Measurements from ENCODE around the gene COQ4.

COQ4 gene

GRCh38 chr9:128372784-128373183, 50.1 kb downstream of the COQ4 start:
- Histone ChIP-seq H2BK120ac (ENCODE audit: low read depth, low read length) (no peak overlapping the region), H2BK5ac (ENCODE audit: low read length) (no peak overlapping the region), H3K27me3 (ENCODE audit: control insufficient read depth in 3 of 3, insufficient read depth in 3 of 3, low read depth in 1 of 3, low read length in 3 of 3) (peaks cover 0 to 20% (median 0%) of the 10 kb centered on the region in 3 experiments), H4K8ac (ENCODE audit: low read depth, low read length) (no peak overlapping the region), H3K4ac (ENCODE audit: low read length) (no peak overlapping the region), H3K9me3 (replicated peaks in 1 of 2; ENCODE audit: control insufficient read depth in 2 of 2, insufficient read depth in 1 of 2, low read depth in 1 of 2, low read length in 2 of 2) (no peaks in the 10 kb centered on the region), H2BK12ac (ENCODE audit: low read length) (no peak overlapping the region), H3K4me1 (ENCODE audit: control insufficient read depth in 2 of 2, insufficient read depth in 1 of 2, low read depth in 1 of 2, low read length in 2 of 2) (peaks cover 4 to 14% of the 10 kb centered on the region in 2 donors), H3K27ac (replicated peaks; ENCODE audit: low read length) (no peak overlapping the region), H3K18ac (ENCODE audit: low read length) (no peak overlapping the region), H2AFZ (ENCODE audit: low read length) (no peak overlapping the region), H3K14ac (ENCODE audit: low read length) (no peak overlapping the region), H2BK15ac (ENCODE audit: low read length) (no peak overlapping the region), H3K4me2 (ENCODE audit: insufficient read depth, low read length, poor library complexity, severe bottlenecking) (no peak overlapping the region), H3K79me1 (ENCODE audit: low read depth, low read length) (peaks cover 6% of the 10 kb centered on the region), H3K9ac (ENCODE audit: low read depth, low read length, poor library complexity) (no peak overlapping the region), H3K4me3 (ENCODE audit: low read length in 2 of 2) (peak overlapping the region in 1 of 2 donors; percentile 95), H2AK5ac (ENCODE audit: low read depth, low read length) (no peak overlapping the region), H3K23ac (ENCODE audit: low read depth, low read length, poor library complexity) (no peak overlapping the region), H3K36me3 (replicated peaks in 1 of 2; ENCODE audit: control insufficient read depth in 2 of 2, insufficient read depth in 2 of 2, low read length in 2 of 2) (peaks cover 2 to 40% of the 10 kb centered on the region in 2 donors), H4K91ac (ENCODE audit: low read depth, low read length, poor library complexity) (no peak overlapping the region)
- no CpG with 5 or more reads among the region's 1 CpG for WGBS, 2 donors (ENCODE audit: extremely low coverage in 2 of 2, insufficient read length in 2 of 2, insufficient replicate concordance in 1 of 2)
- DNase-seq (ENCODE audit: low spot score): no peak

DNA sequence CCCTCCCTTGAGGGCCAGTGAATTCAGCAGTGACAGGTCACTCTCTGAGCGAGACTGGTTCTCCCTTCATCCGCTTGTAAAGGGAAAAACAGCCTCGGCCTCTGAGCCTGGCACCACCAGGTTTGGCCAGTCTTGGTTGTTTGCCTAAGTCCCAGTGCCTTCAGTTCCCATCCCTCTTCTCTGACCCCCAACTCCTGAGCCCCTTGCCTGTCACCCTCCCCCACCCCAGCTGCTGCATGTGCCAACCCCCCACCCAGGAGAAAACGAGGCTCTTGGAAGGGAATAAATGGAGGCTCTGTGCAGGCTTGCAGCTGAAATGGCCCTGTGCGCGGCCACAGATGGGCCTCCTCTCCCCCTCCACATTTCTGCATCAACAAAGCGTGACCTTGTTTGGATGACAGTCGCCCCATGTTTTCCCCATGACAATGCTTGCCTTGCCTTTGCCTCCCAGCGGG, 51.6 kb downstream of the COQ4 start:
- H3K23ac ChIP-seq (ENCODE audit: low read depth, low read length, poor library complexity): no peak overlapping the region
- H2BK120ac ChIP-seq (ENCODE audit: low read depth, low read length): no peak overlapping the region
- H3K18ac ChIP-seq (ENCODE audit: low read length): no peak overlapping the region
- H3K9ac ChIP-seq (ENCODE audit: low read depth, low read length, poor library complexity): no peak overlapping the region
- peaks cover 4 to 14% of the 10 kb centered on the region in 2 donors for H3K4me1 ChIP-seq (ENCODE audit: control insufficient read depth in 2 of 2, insufficient read depth in 1 of 2, low read depth in 1 of 2, low read length in 2 of 2)
- peaks cover 0 to 11% (median 0%) of the 10 kb centered on the region in 3 experiments for H3K27me3 ChIP-seq (ENCODE audit: control insufficient read depth in 3 of 3, insufficient read depth in 3 of 3, low read depth in 1 of 3, low read length in 3 of 3)
- no peak overlapping the region for H2BK5ac ChIP-seq (ENCODE audit: low read length)
- peaks cover 6% of the 10 kb centered on the region for H3K79me1 ChIP-seq (ENCODE audit: low read depth, low read length)
- no CpG with 5 or more reads among the region's 9 CpGs for WGBS, 2 donors (ENCODE audit: extremely low coverage in 2 of 2, insufficient read length in 2 of 2, insufficient replicate concordance in 1 of 2)
- no peak for DNase-seq (ENCODE audit: low spot score)
- no peak overlapping the region for H3K4me2 ChIP-seq (ENCODE audit: insufficient read depth, low read length, poor library complexity, severe bottlenecking)
- H4K91ac ChIP-seq (ENCODE audit: low read depth, low read length, poor library complexity): no peak overlapping the region
- H2BK15ac ChIP-seq (ENCODE audit: low read length): no peak overlapping the region
- H2BK12ac ChIP-seq (ENCODE audit: low read length): no peak overlapping the region
- H3K4ac ChIP-seq (ENCODE audit: low read length): no peak overlapping the region
- no peak overlapping the region for H3K14ac ChIP-seq (ENCODE audit: low read length)
- H3K4me3 ChIP-seq (ENCODE audit: low read length in 2 of 2): peak overlapping the region in 1 of 2 donors; percentile 30
- peaks cover 5 to 51% of the 10 kb centered on the region in 2 donors for H3K36me3 ChIP-seq (replicated peaks in 1 of 2; ENCODE audit: control insufficient read depth in 2 of 2, insufficient read depth in 2 of 2, low read length in 2 of 2)
- H3K9me3 ChIP-seq (replicated peaks in 1 of 2; ENCODE audit: control insufficient read depth in 2 of 2, insufficient read depth in 1 of 2, low read depth in 1 of 2, low read length in 2 of 2): no peaks in the 10 kb centered on the region
- H2AK5ac ChIP-seq (ENCODE audit: low read depth, low read length): no peak overlapping the region
- no peak overlapping the region for H4K8ac ChIP-seq (ENCODE audit: low read depth, low read length)
- no peak overlapping the region for H2AFZ ChIP-seq (ENCODE audit: low read length)
- H3K27ac ChIP-seq (replicated peaks; ENCODE audit: low read length): no peak overlapping the region

- Histone ChIP-seq H2AFZ (ENCODE audit: low read length) (no peak overlapping the region), H2BK15ac (ENCODE audit: low read length) (no peak overlapping the region), H2AK5ac (ENCODE audit: low read depth, low read length) (no peak overlapping the region), H3K27ac (replicated peaks; ENCODE audit: low read length) (no peak overlapping the region), H2BK12ac (ENCODE audit: low read length) (no peak overlapping the region), H3K4me1 (ENCODE audit: control insufficient read depth in 2 of 2, insufficient read depth in 1 of 2, low read depth in 1 of 2, low read length in 2 of 2) (peaks cover 4 to 9% of the 10 kb centered on the region in 2 donors), H2BK5ac (ENCODE audit: low read length) (no peak overlapping the region), H4K91ac (ENCODE audit: low read depth, low read length, poor library complexity) (no peak overlapping the region), H2BK120ac (ENCODE audit: low read depth, low read length) (no peak overlapping the region), H3K4me2 (ENCODE audit: insufficient read depth, low read length, poor library complexity, severe bottlenecking) (no peak overlapping the region), H3K4ac (ENCODE audit: low read length) (no peak overlapping the region), H3K9me3 (replicated peaks in 1 of 2; ENCODE audit: control insufficient read depth in 2 of 2, insufficient read depth in 1 of 2, low read depth in 1 of 2, low read length in 2 of 2) (no peaks in the 10 kb centered on the region), H3K79me1 (ENCODE audit: low read depth, low read length) (peaks cover 6% of the 10 kb centered on the region), H3K36me3 (replicated peaks in 1 of 2; ENCODE audit: control insufficient read depth in 2 of 2, insufficient read depth in 2 of 2, low read length in 2 of 2) (peaks cover 5 to 57% of the 10 kb centered on the region in 2 donors), H3K23ac (ENCODE audit: low read depth, low read length, poor library complexity) (no peak overlapping the region), H3K27me3 (ENCODE audit: control insufficient read depth in 3 of 3, insufficient read depth in 3 of 3, low read depth in 1 of 3, low read length in 3 of 3) (peaks cover 0 to 8% (median 0%) of the 10 kb centered on the region in 3 experiments), H4K8ac (ENCODE audit: low read depth, low read length) (no peak overlapping the region), H3K14ac (ENCODE audit: low read length) (no peak overlapping the region), H3K9ac (ENCODE audit: low read depth, low read length, poor library complexity) (no peak overlapping the region), H3K4me3 (ENCODE audit: low read length in 2 of 2) (no peak overlapping the region), H3K18ac (ENCODE audit: low read length) (no peak overlapping the region)
- WGBS, 2 donors (ENCODE audit: extremely low coverage in 2 of 2, insufficient read length in 2 of 2, insufficient replicate concordance in 1 of 2): no CpG with 5 or more reads among the region's 5 CpGs
- no peak for DNase-seq (ENCODE audit: low spot score)
Measured at GRCh38 chr9:128375865-128376264, 53.2 kb downstream of the COQ4 start.

DNA sequence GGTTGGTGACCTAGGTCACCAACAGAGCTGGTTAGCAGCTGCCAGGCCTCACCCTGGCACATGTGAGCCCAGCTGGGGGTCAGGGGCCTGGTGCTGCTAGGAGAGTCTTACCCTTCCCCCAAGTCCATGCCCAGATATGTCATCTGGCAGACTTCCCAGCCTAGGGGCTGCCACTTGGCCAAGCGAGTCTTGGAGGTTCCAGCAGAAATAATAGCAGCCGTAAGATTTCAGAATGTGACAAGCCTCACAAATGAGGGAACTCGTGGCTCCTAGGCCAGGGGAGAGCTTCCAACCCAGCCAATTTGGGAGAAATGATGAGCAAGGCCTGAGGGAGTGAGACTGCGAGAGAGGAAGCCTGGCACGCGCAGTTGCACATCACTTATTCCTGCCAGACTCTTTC, 59.6 kb downstream of the COQ4 start:
- peak overlapping the region; percentile 50 for H3K9ac ChIP-seq (ENCODE audit: low read depth, low read length, poor library complexity)
- no peak overlapping the region for H2AK5ac ChIP-seq (ENCODE audit: low read depth, low read length)
- no peak overlapping the region for H2BK12ac ChIP-seq (ENCODE audit: low read length)
- WGBS, 2 donors (ENCODE audit: extremely low coverage in 2 of 2, insufficient read length in 2 of 2, insufficient replicate concordance in 1 of 2): no CpG with 5 or more reads among the region's 6 CpGs
- no peak overlapping the region for H2BK15ac ChIP-seq (ENCODE audit: low read length)
- H3K4ac ChIP-seq (ENCODE audit: low read length): no peak overlapping the region
- H3K79me1 ChIP-seq (ENCODE audit: low read depth, low read length): peaks cover 4% of the 10 kb centered on the region
- H4K91ac ChIP-seq (ENCODE audit: low read depth, low read length, poor library complexity): no peak overlapping the region
- no peak for DNase-seq (ENCODE audit: low spot score)
- no peak overlapping the region for H2BK120ac ChIP-seq (ENCODE audit: low read depth, low read length)
- H4K8ac ChIP-seq (ENCODE audit: low read depth, low read length): no peak overlapping the region
- no peaks in the 10 kb centered on the region for H3K9me3 ChIP-seq (replicated peaks in 1 of 2; ENCODE audit: control insufficient read depth in 2 of 2, insufficient read depth in 1 of 2, low read depth in 1 of 2, low read length in 2 of 2)
- H3K36me3 ChIP-seq (replicated peaks in 1 of 2; ENCODE audit: control insufficient read depth in 2 of 2, insufficient read depth in 2 of 2, low read length in 2 of 2): peaks cover 2 to 51% of the 10 kb centered on the region in 2 donors
- no peak overlapping the region for H3K14ac ChIP-seq (ENCODE audit: low read length)
- H3K27me3 ChIP-seq (ENCODE audit: control insufficient read depth in 3 of 3, insufficient read depth in 3 of 3, low read depth in 1 of 3, low read length in 3 of 3): peaks cover 0 to 62% (median 0%) of the 10 kb centered on the region in 3 experiments
- H3K4me1 ChIP-seq (ENCODE audit: control insufficient read depth in 2 of 2, insufficient read depth in 1 of 2, low read depth in 1 of 2, low read length in 2 of 2): peaks cover 16 to 57% of the 10 kb centered on the region in 2 donors
- H3K23ac ChIP-seq (ENCODE audit: low read depth, low read length, poor library complexity): no peak overlapping the region
- no peak overlapping the region for H3K4me3 ChIP-seq (ENCODE audit: low read length in 2 of 2)
- H3K18ac ChIP-seq (ENCODE audit: low read length): peak overlapping the region; percentile 6
- H2BK5ac ChIP-seq (ENCODE audit: low read length): no peak overlapping the region
- H2AFZ ChIP-seq (ENCODE audit: low read length): no peak overlapping the region
- no peak overlapping the region for H3K27ac ChIP-seq (replicated peaks; ENCODE audit: low read length)
- no peak overlapping the region for H3K4me2 ChIP-seq (ENCODE audit: insufficient read depth, low read length, poor library complexity, severe bottlenecking)

Measured in neuronal stem cell (in vitro differentiated cells).